Tibial artery (tissue), 4 donors: Measurements from ENCODE around the gene KATNAL2.
"Not testable (repeated sequence)": the region's sequence is repeated elsewhere in the genome, so short reads cannot be mapped to it uniquely, and the experiment has no call there.

Experiments used
- DNase-seq, 2 donors: peaks; one replicate each; pipeline ENCODE4 v3.0.0-alpha.2; 2019
- H3K27ac ChIP-seq, 2 donors: fragments of 200-600 bp; sonication (generic) in 1 of 2; 1 replicate in 1 of 2; 2 replicates in 1 of 2; pipeline ENCODE4 v1.5.1; 2018 to 2019; ENCODE audit warnings: mild to moderate bottlenecking in 1 of 2
- H3K27me3 ChIP-seq, 2 donors: fragments of 200-600 bp; sonication (generic) in 1 of 2; one replicate each; pipeline versions ENCODE4 v1.5.1 to v1.6.0; 2016 to 2019
- H3K36me3 ChIP-seq, 3 donors: fragments of 200-600 bp; sonication (generic) in 2 of 3; one replicate each; pipeline ENCODE4 v1.5.1; 2016 to 2019; ENCODE audit warnings: mild to moderate bottlenecking in 2 of 3
- H3K4me1 ChIP-seq, 4 donors: fragments of 200-600 bp; sonication (generic) in 2 of 4; 1 replicate in 3 of 4; 2 replicates in 1 of 4; pipeline ENCODE4 v1.5.1; 2016 to 2019
- H3K4me3 ChIP-seq, 2 donors: fragments of 200-600 bp; sonication (generic) in 1 of 2; 1 replicate in 1 of 2; 2 replicates in 1 of 2; pipeline ENCODE4 v1.5.1; 2018 to 2019; ENCODE audit warnings: mild to moderate bottlenecking in 2 of 2
- H3K9me3 ChIP-seq, 3 donors: fragments of 200-600 bp; sonication (generic) in 1 of 3; one replicate each; pipeline ENCODE4 v1.5.1; 2016 to 2019
- CTCF ChIP-seq, 2 experiments: fragments of 200-600 bp in 1 of 2; fragments of 450-650 bp in 1 of 2; IDR thresholded peaks; one replicate each; pipeline ENCODE4 v1.5.1; 2017 to 2019; ENCODE audit warnings: antibody characterized with exemption in 2 of 2, mild to moderate bottlenecking in 1 of 2, moderate library complexity in 1 of 2
- intact Hi-C: fragments of 100-400 bp; cut with DNase I; formaldehyde crosslinking; loops from one replicate; pipeline ENCODE4 v1.15.0; 2023; ENCODE audit warnings: low total_unique reads

Gene KATNAL2

GRCh38 chr18:46958209-46958608, 40.8 kb downstream of the KATNAL2 start:
- no peak for TF ChIP-seq CTCF (IDR thresholded peaks at IDR 0.05)
- intact Hi-C loops: no loop called here

GRCh38 chr18:46963656-46964578, 46.5 kb downstream of the KATNAL2 start:
- intact Hi-C loops, H3K4me3 ChIP-seq, H3K4me1 ChIP-seq, DNase-seq, H3K27me3 ChIP-seq, H3K36me3 ChIP-seq, H3K9me3 ChIP-seq, H3K27ac ChIP-seq: not testable (repeated sequence)

More at GRCh38 chr18:46958209-46958608, 40.8 kb downstream of the KATNAL2 start:
- DNase-seq: no peak
- H3K4me1 ChIP-seq: no peaks in the 10 kb centered on the region
- H3K4me3 ChIP-seq: no peak overlapping the region
- no peak overlapping the region for H3K27ac ChIP-seq
- no peaks in the 10 kb centered on the region for H3K36me3 ChIP-seq
- H3K27me3 ChIP-seq: no peaks in the 10 kb centered on the region
- H3K9me3 ChIP-seq: no peaks in the 10 kb centered on the region

GRCh38 chr18:46964579-46965293, 47.3 kb downstream of the KATNAL2 start:
- H3K4me3 ChIP-seq, DNase-seq, H3K27me3 ChIP-seq, H3K27ac ChIP-seq, intact Hi-C loops, H3K9me3 ChIP-seq, H3K36me3 ChIP-seq, H3K4me1 ChIP-seq: not testable (repeated sequence)

GRCh38 chr18:46966266-46966665, 48.9 kb downstream of the KATNAL2 start:
- DNase-seq, H3K36me3 ChIP-seq, H3K4me1 ChIP-seq, H3K27me3 ChIP-seq, intact Hi-C loops, H3K9me3 ChIP-seq, H3K4me3 ChIP-seq, H3K27ac ChIP-seq: not testable (repeated sequence)

GRCh38 chr18:46969551-46969950, 52.1 kb downstream of the KATNAL2 start:
- H3K27ac ChIP-seq, H3K36me3 ChIP-seq, H3K4me3 ChIP-seq, H3K4me1 ChIP-seq, intact Hi-C loops, DNase-seq, H3K9me3 ChIP-seq, H3K27me3 ChIP-seq: not testable (repeated sequence)

- H3K27me3 ChIP-seq, DNase-seq, H3K9me3 ChIP-seq, intact Hi-C loops, H3K4me3 ChIP-seq, H3K4me1 ChIP-seq, H3K27ac ChIP-seq, H3K36me3 ChIP-seq: not testable (repeated sequence)
Observed at GRCh38 chr18:47019870-47020269, 102.5 kb downstream of the KATNAL2 start.

- H3K27ac ChIP-seq, H3K4me3 ChIP-seq, H3K27me3 ChIP-seq, H3K36me3 ChIP-seq, intact Hi-C loops, H3K9me3 ChIP-seq, H3K4me1 ChIP-seq, DNase-seq: not testable (repeated sequence)
Observed at GRCh38 chr18:47020757-47021156, 103.4 kb downstream of the KATNAL2 start.

GRCh38 chr18:47022821-47023220, 105.4 kb downstream of the KATNAL2 start:
- H3K4me1 ChIP-seq, DNase-seq, H3K27me3 ChIP-seq, H3K9me3 ChIP-seq, H3K27ac ChIP-seq, H3K4me3 ChIP-seq, intact Hi-C loops, H3K36me3 ChIP-seq: not testable (repeated sequence)

- H3K4me1 ChIP-seq, DNase-seq, H3K36me3 ChIP-seq, intact Hi-C loops, H3K27ac ChIP-seq, H3K4me3 ChIP-seq, H3K9me3 ChIP-seq, H3K27me3 ChIP-seq: not testable (repeated sequence)
Observed at GRCh38 chr18:47023769-47024465, 106.5 kb downstream of the KATNAL2 start.

GRCh38 chr18:47025557-47026174, 108.3 kb downstream of the KATNAL2 start:
- H3K27ac ChIP-seq, H3K27me3 ChIP-seq, intact Hi-C loops, H3K36me3 ChIP-seq, H3K9me3 ChIP-seq, H3K4me1 ChIP-seq, DNase-seq, H3K4me3 ChIP-seq: not testable (repeated sequence)

GRCh38 chr18:47028738-47029137, 111.3 kb downstream of the KATNAL2 start:
- intact Hi-C loops, H3K9me3 ChIP-seq, DNase-seq, H3K4me3 ChIP-seq, H3K4me1 ChIP-seq, H3K27ac ChIP-seq, H3K27me3 ChIP-seq, H3K36me3 ChIP-seq: not testable (repeated sequence)

- H3K27me3 ChIP-seq, H3K36me3 ChIP-seq, DNase-seq, H3K4me1 ChIP-seq, intact Hi-C loops, H3K4me3 ChIP-seq, H3K27ac ChIP-seq: not testable (repeated sequence)
- H3K9me3 ChIP-seq: peaks cover 0 to 12% (median 0%) of the 10 kb centered on the region in 3 donors
Observed at GRCh38 chr18:47029684-47030353, 112.4 kb downstream of the KATNAL2 start.
